GM23338 (cell line): ENCODE measurements around the gene PKNOX2. TPM values are rescaled to one million over a fixed set of nuclear protein-coding genes. Genes with fewer than 3 reads are reported as not detected.

Experiments used
- ATAC-seq: fragments of 200-7000 bp; cut with Tn5 transposase; 3 replicates; pipeline ENCODE4 v1.9.1; 2020
- DNase-seq: peaks from one replicate; pipeline ENCODE4 v3.0.0-alpha.2; 2015; ENCODE audit warnings: low spot score
- H2AFZ ChIP-seq: fragments of 200-600 bp; sonication (generic); 2 replicates; pipeline ENCODE4 v1.8.0; 2016; ENCODE audit warnings: antibody characterized with exemption, mild to moderate bottlenecking, moderate library complexity
- H3F3A ChIP-seq: fragments of 200-600 bp; sonication (generic); replicated peaks from 2 replicates; pipeline ENCODE4 v1.8.0; 2017; ENCODE audit warnings: antibody characterized with exemption, mixed run types, low read depth
- H3K27ac ChIP-seq: fragments of 200-600 bp; sonication (generic); 2 replicates; pipeline ENCODE4 v1.6.1; 2016; ENCODE audit warnings: low read depth
- H3K27me3 ChIP-seq: fragments of 200-600 bp; sonication (generic); 2 replicates; pipeline ENCODE4 v1.8.0; 2016; ENCODE audit warnings: mild to moderate bottlenecking, mixed run types, moderate library complexity; ENCODE audit not compliant: insufficient read depth
- H3K36me3 ChIP-seq: fragments of 200-600 bp; sonication (generic); 2 replicates; pipeline ENCODE4 v1.8.0; 2016; ENCODE audit warnings: mild to moderate bottlenecking; ENCODE audit not compliant: insufficient read depth
- H3K4me1 ChIP-seq: fragments of 200-600 bp; sonication (generic); 2 replicates; pipeline ENCODE4 v1.8.0; 2016; ENCODE audit warnings: mild to moderate bottlenecking, moderate library complexity; ENCODE audit not compliant: insufficient read depth
- H3K4me2 ChIP-seq: fragments of 200-600 bp; sonication (generic); 2 replicates; pipeline ENCODE4 v1.7.1; 2017; ENCODE audit warnings: mixed run types
- H3K4me3 ChIP-seq: fragments of 200-600 bp; sonication (generic); 2 replicates; pipeline ENCODE4 v1.6.1; 2016; ENCODE audit warnings: mixed run types
- H3K79me2 ChIP-seq: fragments of 200-600 bp; sonication (generic); replicated peaks from 2 replicates; pipeline ENCODE4 v1.8.0; 2017; ENCODE audit warnings: mild to moderate bottlenecking; ENCODE audit not compliant: insufficient read depth
- H3K9me2 ChIP-seq: fragments of 200-600 bp; sonication (generic); 2 replicates; pipeline ENCODE4 v1.8.0; 2017; ENCODE audit not compliant: insufficient read depth
- H4K20me1 ChIP-seq: fragments of 200-600 bp; sonication (generic); replicated peaks from 2 replicates; pipeline ENCODE4 v1.8.0; 2017; ENCODE audit warnings: mild to moderate bottlenecking; ENCODE audit not compliant: insufficient read depth
- H3K27ac Mint-ChIP-seq: 2 replicates; pipeline ENCODE4 v1.8.0; 2020; ENCODE audit warnings: inconsistent platforms, mild to moderate bottlenecking, moderate library complexity, mixed read lengths
- H3K27me3 Mint-ChIP-seq: 3 replicates; pipeline ENCODE4 v1.8.0; 2022; ENCODE audit warnings: low read depth, mild to moderate bottlenecking, moderate library complexity, mixed read lengths, inconsistent platforms; ENCODE audit not compliant: insufficient read depth, poor library complexity
- H3K36me3 Mint-ChIP-seq: 3 replicates; pipeline ENCODE4 v1.8.0; 2021; ENCODE audit warnings: low read depth, mild to moderate bottlenecking, inconsistent platforms, moderate library complexity, mixed read lengths
- H3K4me1 Mint-ChIP-seq: 3 replicates; pipeline ENCODE4 v1.8.0; 2020; ENCODE audit warnings: mild to moderate bottlenecking, inconsistent platforms, mixed read lengths
- H3K4me3 Mint-ChIP-seq: 3 replicates; pipeline ENCODE4 v1.8.0; 2021; ENCODE audit warnings: moderate library complexity, mild to moderate bottlenecking, inconsistent platforms, mixed read lengths
- H3K9me3 Mint-ChIP-seq: 3 replicates; pipeline ENCODE4 v1.8.0; 2020; ENCODE audit warnings: moderate library complexity, mild to moderate bottlenecking, inconsistent platforms, mixed read lengths
- CREB1 ChIP-seq: fragments of 250-450 bp; sonication (Bioruptor Pico); IDR thresholded peaks from 2 replicates; pipeline ENCODE4 v1.5.0; 2020; ENCODE audit warnings: low read depth, mild to moderate bottlenecking, moderate library complexity
- CTCF ChIP-seq, 2 experiments: fragments of 200-600 bp in 1 of 2; sonication (generic) in 1 of 2; conservative IDR thresholded peaks; 2 replicates each; pipeline versions ENCODE4 v1.5.1 to v1.6.1; 2016 to 2017; ENCODE audit warnings: antibody characterized with exemption in 2 of 2, low read depth in 2 of 2, mild to moderate bottlenecking in 2 of 2, moderate library complexity in 1 of 2
- ETS1 ChIP-seq: IDR thresholded peaks from 2 replicates; pipeline ENCODE4 v1.6.1; 2016; ENCODE audit warnings: antibody characterized with exemption
- EZH2 ChIP-seq: fragments of 200-600 bp; sonication (generic); IDR thresholded peaks from one replicate; pipeline ENCODE4 v1.8.0; 2017; ENCODE audit warnings: antibody characterized with exemption, mild to moderate bottlenecking, low read depth; ENCODE audit not compliant: unreplicated experiment
- EZH2phosphoT487 ChIP-seq: fragments of 200-600 bp; sonication (generic); IDR thresholded peaks from one replicate; pipeline ENCODE4 v1.8.1; 2018; ENCODE audit warnings: antibody characterized with exemption; ENCODE audit not compliant: unreplicated experiment
- JUNB ChIP-seq: IDR thresholded peaks from one replicate; pipeline ENCODE4 v1.6.1; 2016; ENCODE audit warnings: antibody characterized with exemption; ENCODE audit not compliant: unreplicated experiment
- NANOG ChIP-seq: IDR thresholded peaks from 2 replicates; pipeline ENCODE4 v1.6.1; 2016; ENCODE audit warnings: antibody characterized with exemption, borderline replicate concordance
- POLR2AphosphoS5 ChIP-seq: IDR thresholded peaks from 2 replicates; pipeline ENCODE4 v1.6.1; 2016; ENCODE audit warnings: antibody characterized with exemption, low read depth
- REST ChIP-seq: IDR thresholded peaks from one replicate; pipeline ENCODE4 v1.6.1; 2018; ENCODE audit warnings: antibody characterized with exemption; ENCODE audit not compliant: unreplicated experiment
- STAT1 ChIP-seq: IDR thresholded peaks from one replicate; pipeline ENCODE4 v1.6.1; 2016; ENCODE audit warnings: antibody characterized with exemption; ENCODE audit not compliant: unreplicated experiment
- ZNF114 ChIP-seq: fragments of 250-450 bp; sonication (Bioruptor Pico); IDR thresholded peaks from 2 replicates; pipeline ENCODE4 v1.5.0; 2020; ENCODE audit warnings: mild to moderate bottlenecking, moderate library complexity
- ZNF331 ChIP-seq: fragments of 250-450 bp; sonication (Bioruptor Pico); IDR thresholded peaks from 2 replicates; pipeline ENCODE4 v1.5.0; 2020; ENCODE audit warnings: low read depth, mild to moderate bottlenecking, moderate library complexity
- ZNF462 ChIP-seq: fragments of 250-450 bp; sonication (Bioruptor Pico); IDR thresholded peaks from 2 replicates; pipeline ENCODE4 v1.5.0; 2020; ENCODE audit warnings: mild to moderate bottlenecking, moderate library complexity
- polyA plus RNA-seq: library from polyadenylated mRNA; unstranded; fragments of >200 nt; fragmentation: Nextera tagmentation; extraction: Ambion mirVana; gene quantifications from 2 replicates; pipeline ENCODE4 v1.2.1, GENCODE V29; 2016
- total RNA-seq: library from RNA; depleted of rRNA; stranded (reverse); fragments of >200 nt; shearing (Covaris generic); gene quantifications from 2 replicates; pipeline ENCODE4 v1.2.3, GENCODE V29; 2014

PKNOX2 gene
- total and polyA plus RNA-seq, 2 experiments from 2014 or later, result 0.42 to 0.83 TPM

GRCh38 chr11:125128450-125128849, 36.1 kb upstream of the PKNOX2 start:
- H3F3A ChIP-seq, result no peaks in the 10 kb centered on the region
- Mint-ChIP-seq H3K27me3 (peaks cover 3% of the 10 kb centered on the region), H3K9me3 (peaks cover 4% of the 10 kb centered on the region; the same call in 1 of the 3 replicates), H3K4me1 (peaks cover 5% of the 10 kb centered on the region), H3K36me3 (no peaks in the 10 kb centered on the region), H3K27ac (no peak overlapping the region), H3K4me3 (no peak overlapping the region)
- DNase-seq, result no peak
- no peak overlapping the region for H3K4me3 ChIP-seq
- no peaks in the 10 kb centered on the region for H3K79me2 ChIP-seq
- peaks cover 10% of the 10 kb centered on the region; the same call in 1 of the 2 replicates for H3K27me3 ChIP-seq
- no peak overlapping the region for H2AFZ ChIP-seq
- H3K36me3 ChIP-seq, result no peaks in the 10 kb centered on the region
- no peaks in the 10 kb centered on the region; the same call in 1 of the 2 replicates for H3K4me1 ChIP-seq
- ATAC-seq, result no peak
- H3K27ac ChIP-seq, result no peak overlapping the region
- H3K9me2 ChIP-seq, result 0 out of 2 replicates have a peak, but pooled peaks cover 9% of the 10 kb centered on the region
- H3K4me2 ChIP-seq, result no peak overlapping the region
- H4K20me1 ChIP-seq, result no peaks in the 10 kb centered on the region
- no peak for TF ChIP-seq ZNF114
- no peak for TF ChIP-seq EZH2phosphoT487
- TF ChIP-seq CREB1 (CRISPR knock-in tag), result no peak
- TF ChIP-seq ETS1, result no peak
- TF ChIP-seq JUNB, result no peak
- no peak for TF ChIP-seq POLR2AphosphoS5
- TF ChIP-seq CTCF (conservative IDR thresholded peaks at IDR 0.05; ENCODE audit: low read depth in 2 of 2), result no peak
- TF ChIP-seq NANOG, result no peak
- TF ChIP-seq EZH2, result no peak
- no peak for TF ChIP-seq STAT1
- TF ChIP-seq ZNF331, result no peak
- no peak for TF ChIP-seq REST
- no peak for TF ChIP-seq ZNF462
